Thoracic aorta (tissue), 2 donors: Measurements from ENCODE around the gene NPY. TPM values are rescaled to one million over a fixed set of nuclear protein-coding genes. Genes with fewer than 3 reads are reported as not detected.
A peak's percentile ranks its signal among the peaks of the same experiment; 100 is the strongest.

ENCODE experiments used
- ATAC-seq: fragments of 150-250 bp; one replicate; pipeline ENCODE4 v1.8.0; 2017; ENCODE audit warnings: low read depth; ENCODE audit not compliant: insufficient number of reproducible peaks, low FRiP score
- DNase-seq: peaks from one replicate; pipeline ENCODE4 v3.0.0-alpha.2; 2020; ENCODE audit warnings: low spot score
- H3K27ac ChIP-seq, 2 donors: fragments of 200-600 bp; sonication (generic); 1 replicate in 1 of 2; 2 replicates in 1 of 2; pipeline ENCODE4 v1.5.1; 2016; ENCODE audit warnings: mild to moderate bottlenecking in 2 of 2, moderate library complexity in 2 of 2
- H3K27me3 ChIP-seq: fragments of 200-600 bp; sonication (generic); replicated peaks from 2 replicates; pipeline ENCODE4 v1.6.0; 2016; ENCODE audit warnings: mild to moderate bottlenecking; ENCODE audit not compliant: insufficient read depth
- H3K36me3 ChIP-seq: fragments of 200-600 bp; sonication (generic); one replicate; pipeline ENCODE4 v1.5.1; 2016
- H3K4me1 ChIP-seq, 2 donors: fragments of 200-600 bp; sonication (generic); 1 replicate in 1 of 2; 2 replicates in 1 of 2; pipeline versions ENCODE4 v1.5.1 to v1.6.0; 2016; ENCODE audit warnings: low read depth in 2 of 2, mild to moderate bottlenecking in 1 of 2; ENCODE audit not compliant: control insufficient read depth in 1 of 2
- H3K4me3 ChIP-seq: fragments of 200-600 bp; sonication (generic); 2 replicates; pipeline ENCODE4 v1.5.1; 2016; ENCODE audit warnings: mild to moderate bottlenecking
- H3K9me3 ChIP-seq: fragments of 200-600 bp; sonication (generic); 2 replicates; pipeline ENCODE4 v1.5.1; 2016
- total RNA-seq, 2 donors: library from RNA; depleted of rRNA; stranded (reverse); fragments of >200 nt; gene quantifications; one replicate each; pipeline versions ENCODE4 v1.1.0 to v1.2.3, GENCODE V29; 2016
- TF ChIP-seq, protein P1 (sequence below): fragments of 200-600 bp; sonication (generic); IDR thresholded peaks from one replicate; pipeline ENCODE4 v1.5.1; 2019; ENCODE audit warnings: antibody characterized with exemption

The NPY gene
- total RNA-seq, 2 donors from 2014 or later = not detected

DNA sequence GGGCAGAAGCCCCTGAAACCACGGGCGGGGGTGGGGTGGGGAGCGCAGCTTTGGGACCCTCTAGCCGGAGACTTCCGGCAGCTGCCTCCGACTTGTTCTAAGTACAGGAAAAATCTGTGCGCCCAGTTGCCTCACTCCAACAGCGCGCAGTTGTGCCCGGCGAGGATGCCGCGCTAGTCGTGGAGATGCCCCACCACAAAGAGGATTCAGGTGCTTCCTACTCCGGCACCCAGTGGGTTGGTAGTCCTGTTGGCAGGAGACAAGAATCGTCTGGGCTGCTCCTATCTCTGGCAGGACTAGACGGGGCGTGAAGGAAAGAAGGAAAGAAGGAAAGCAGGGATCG lies 465 bp upstream of the NPY start:
- ATAC-seq = no peak
- peaks cover 0 to 11% of the 10 kb centered on the region in 2 donors for H3K4me1 ChIP-seq
- H3K9me3 ChIP-seq = no peaks in the 10 kb centered on the region
- TF ChIP-seq, protein P1, sequence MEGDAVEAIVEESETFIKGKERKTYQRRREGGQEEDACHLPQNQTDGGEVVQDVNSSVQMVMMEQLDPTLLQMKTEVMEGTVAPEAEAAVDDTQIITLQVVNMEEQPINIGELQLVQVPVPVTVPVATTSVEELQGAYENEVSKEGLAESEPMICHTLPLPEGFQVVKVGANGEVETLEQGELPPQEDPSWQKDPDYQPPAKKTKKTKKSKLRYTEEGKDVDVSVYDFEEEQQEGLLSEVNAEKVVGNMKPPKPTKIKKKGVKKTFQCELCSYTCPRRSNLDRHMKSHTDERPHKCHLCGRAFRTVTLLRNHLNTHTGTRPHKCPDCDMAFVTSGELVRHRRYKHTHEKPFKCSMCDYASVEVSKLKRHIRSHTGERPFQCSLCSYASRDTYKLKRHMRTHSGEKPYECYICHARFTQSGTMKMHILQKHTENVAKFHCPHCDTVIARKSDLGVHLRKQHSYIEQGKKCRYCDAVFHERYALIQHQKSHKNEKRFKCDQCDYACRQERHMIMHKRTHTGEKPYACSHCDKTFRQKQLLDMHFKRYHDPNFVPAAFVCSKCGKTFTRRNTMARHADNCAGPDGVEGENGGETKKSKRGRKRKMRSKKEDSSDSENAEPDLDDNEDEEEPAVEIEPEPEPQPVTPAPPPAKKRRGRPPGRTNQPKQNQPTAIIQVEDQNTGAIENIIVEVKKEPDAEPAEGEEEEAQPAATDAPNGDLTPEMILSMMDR = no peak
- no peak overlapping the region for H3K27ac ChIP-seq
- no peak overlapping the region for H3K4me3 ChIP-seq
- H3K36me3 ChIP-seq = no peaks in the 10 kb centered on the region
- no peak for DNase-seq
- peaks cover 5% of the 10 kb centered on the region for H3K27me3 ChIP-seq

DNA sequence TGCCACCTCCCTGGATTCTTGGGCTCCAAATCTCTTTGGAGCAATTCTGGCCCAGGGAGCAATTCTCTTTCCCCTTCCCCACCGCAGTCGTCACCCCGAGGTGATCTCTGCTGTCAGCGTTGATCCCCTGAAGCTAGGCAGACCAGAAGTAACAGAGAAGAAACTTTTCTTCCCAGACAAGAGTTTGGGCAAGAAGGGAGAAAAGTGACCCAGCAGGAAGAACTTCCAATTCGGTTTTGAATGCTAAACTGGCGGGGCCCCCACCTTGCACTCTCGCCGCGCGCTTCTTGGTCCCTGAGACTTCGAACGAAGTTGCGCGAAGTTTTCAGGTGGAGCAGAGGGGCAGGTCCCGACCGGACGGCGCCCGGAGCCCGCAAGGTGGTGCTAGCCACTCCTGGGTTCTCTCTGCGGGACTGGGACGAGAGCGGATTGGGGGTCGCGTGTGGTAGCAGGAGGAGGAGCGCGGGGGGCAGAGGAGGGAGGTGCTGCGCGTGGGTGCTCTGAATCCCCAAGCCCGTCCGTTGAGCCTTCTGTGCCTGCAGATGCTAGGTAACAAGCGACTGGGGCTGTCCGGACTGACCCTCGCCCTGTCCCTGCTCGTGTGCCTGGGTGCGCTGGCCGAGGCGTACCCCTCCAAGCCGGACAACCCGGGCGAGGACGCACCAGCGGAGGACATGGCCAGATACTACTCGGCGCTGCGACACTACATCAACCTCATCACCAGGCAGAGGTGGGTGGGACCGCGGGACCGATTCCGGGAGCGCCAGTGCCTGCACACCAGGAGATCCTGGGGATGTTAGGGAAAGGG lies 913 bp downstream of the NPY start:
- H3K4me3 ChIP-seq = peak overlapping the region; percentile 47
- peaks cover 5% of the 10 kb centered on the region for H3K27me3 ChIP-seq
- H3K9me3 ChIP-seq = no peaks in the 10 kb centered on the region
- TF ChIP-seq, protein P1 = no peak
- DNase-seq (no peak), ATAC-seq (no peak)
- no peak overlapping the region for H3K27ac ChIP-seq
- H3K36me3 ChIP-seq = no peaks in the 10 kb centered on the region
- H3K4me1 ChIP-seq = peaks cover 0 to 11% of the 10 kb centered on the region in 2 donors

DNA sequence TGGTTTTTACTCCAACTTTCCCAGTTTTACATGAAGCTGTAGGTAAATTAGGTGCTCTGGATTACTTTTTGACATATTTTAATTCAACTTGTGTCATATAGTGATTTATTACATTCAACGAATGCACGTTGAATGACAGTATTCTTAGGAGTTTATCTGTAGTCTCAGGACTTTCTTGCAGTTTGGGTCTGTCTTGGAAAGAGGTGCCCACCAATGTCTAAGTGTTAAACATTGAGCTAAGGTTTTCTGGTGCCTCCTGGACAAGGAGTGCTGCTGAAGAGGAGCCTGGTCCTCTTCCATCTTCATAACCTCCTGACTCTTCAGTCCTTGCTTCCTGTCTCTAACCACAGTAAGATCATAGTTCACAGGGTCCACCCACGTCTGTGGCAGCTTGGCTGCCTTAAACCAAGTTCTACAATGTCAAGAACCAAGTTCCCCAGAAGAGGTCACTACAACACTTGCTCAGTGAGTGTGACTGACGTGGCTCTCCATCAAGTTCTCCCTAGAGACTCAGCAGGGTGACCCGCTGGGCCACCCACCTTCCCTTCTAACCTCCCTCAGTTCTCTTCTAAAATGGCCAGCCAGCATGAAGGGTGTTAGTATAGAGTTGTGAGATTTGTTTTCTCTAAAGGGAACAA lies 6.1 kb downstream of the NPY start:
- DNase-seq (no peak), ATAC-seq (no peak)
- Histone ChIP-seq H3K27me3 (peaks cover 5% of the 10 kb centered on the region), H3K27ac (no peak overlapping the region), H3K4me1 (no peaks in the 10 kb centered on the region), H3K9me3 (no peaks in the 10 kb centered on the region), H3K4me3 (no peak overlapping the region), H3K36me3 (no peaks in the 10 kb centered on the region)
- TF ChIP-seq, protein P1 = peak; percentile 25

DNA sequence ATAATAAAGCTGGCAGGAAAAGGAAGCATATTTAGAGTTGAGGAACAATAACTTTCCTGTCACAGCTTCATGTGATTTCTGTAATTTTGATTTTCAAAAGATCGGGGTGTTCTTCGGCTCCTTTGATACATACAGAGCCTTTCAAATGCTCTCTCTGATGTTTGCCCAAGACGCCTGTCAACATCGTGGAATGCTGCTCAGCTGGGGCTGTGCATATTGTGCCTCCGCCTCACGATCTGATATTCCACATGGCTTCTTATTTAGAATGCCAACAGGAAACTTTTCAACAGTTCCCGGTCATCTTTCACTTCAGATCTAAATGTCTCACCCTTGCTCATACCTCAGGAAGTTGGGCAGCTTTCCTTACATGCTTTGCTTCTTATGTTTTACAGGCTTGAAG lies 7.3 kb downstream of the NPY start:
- H3K9me3 ChIP-seq = no peaks in the 10 kb centered on the region
- no peaks in the 10 kb centered on the region for H3K27me3 ChIP-seq
- no peak overlapping the region for H3K27ac ChIP-seq
- H3K4me1 ChIP-seq = no peaks in the 10 kb centered on the region
- no peak overlapping the region for H3K4me3 ChIP-seq
- no peaks in the 10 kb centered on the region for H3K36me3 ChIP-seq
- TF ChIP-seq, protein P1 = no peak
- DNase-seq (no peak), ATAC-seq (no peak)

DNA sequence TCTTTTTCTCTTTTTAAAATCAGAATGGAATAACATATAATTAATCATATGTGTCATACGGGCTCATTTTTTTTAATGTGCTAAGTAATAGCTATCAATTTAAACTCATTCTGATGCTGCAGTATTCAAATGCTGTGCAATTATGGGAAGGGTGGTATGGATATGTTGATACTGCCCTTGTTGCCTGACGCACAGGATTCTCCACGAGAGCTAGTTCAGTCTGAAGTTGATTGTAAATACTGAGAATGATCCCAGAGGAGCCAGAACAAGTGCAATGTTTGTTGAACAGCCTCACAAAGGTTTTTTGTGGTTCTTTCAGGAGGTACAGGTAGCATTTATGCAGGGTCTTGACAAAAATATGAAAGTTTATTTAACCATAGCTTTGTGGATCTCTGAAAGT lies 13.4 kb downstream of the NPY start:
- TF ChIP-seq, protein P1 = no peak
- no peaks in the 10 kb centered on the region for H3K4me1 ChIP-seq
- H3K4me3 ChIP-seq = no peak overlapping the region
- ATAC-seq = no peak
- no peaks in the 10 kb centered on the region for H3K27me3 ChIP-seq
- DNase-seq = no peak
- no peak overlapping the region for H3K27ac ChIP-seq
- H3K36me3 ChIP-seq = no peaks in the 10 kb centered on the region
- H3K9me3 ChIP-seq = no peaks in the 10 kb centered on the region
